WTC11 (cell line): ENCODE data around the gene PROX2.

Source experiments
- ATF2 ChIP-seq: sonication (generic); formaldehyde crosslinking; IDR thresholded peaks from 2 replicates; pipeline ENCODE4 v1.8.1; 2022; ENCODE audit warnings: low read depth, missing genetic modification reagents, borderline replicate concordance
- ZNF121 ChIP-seq: sonication (generic); formaldehyde crosslinking; IDR thresholded peaks from 2 replicates; pipeline ENCODE4 v1.8.0; 2023; ENCODE audit warnings: missing genetic modification reagents

GRCh38 chr14:74905595-74906142 is 29.7 kb upstream of the PROX2 start:
- TF ChIP-seq ZNF121 (CRISPR knock-in tag) (no peak), ATF2 (CRISPR knock-in tag) (no peak)
